Measurements from ENCODE around the gene UROC1.

GRCh38 chr3:126485176-126485897, 32.2 kb downstream of the UROC1 start:
- no peak for TF ChIP-seq CTCF (IDR thresholded peaks at IDR 0.05)
- TF ChIP-seq POLR2AphosphoS5 (IDR thresholded peaks at IDR 0.05) = no peak

All from breast epithelium (tissue), 3 donors.